HG02943 (cell line): ENCODE measurements around the gene RELN.
"Not testable (repeated sequence)": the region's sequence is repeated elsewhere in the genome, so short reads cannot be mapped to it uniquely, and the experiment has no call there.

Source experiments
- ATAC-seq: cut with Tn5 transposase; IDR thresholded peaks from one replicate; pipeline ENCODE4 v1.9.1; 2021; ENCODE audit warnings: mild to moderate bottlenecking, low read depth, moderate library complexity; ENCODE audit not compliant: unreplicated experiment

Gene RELN

DNA sequence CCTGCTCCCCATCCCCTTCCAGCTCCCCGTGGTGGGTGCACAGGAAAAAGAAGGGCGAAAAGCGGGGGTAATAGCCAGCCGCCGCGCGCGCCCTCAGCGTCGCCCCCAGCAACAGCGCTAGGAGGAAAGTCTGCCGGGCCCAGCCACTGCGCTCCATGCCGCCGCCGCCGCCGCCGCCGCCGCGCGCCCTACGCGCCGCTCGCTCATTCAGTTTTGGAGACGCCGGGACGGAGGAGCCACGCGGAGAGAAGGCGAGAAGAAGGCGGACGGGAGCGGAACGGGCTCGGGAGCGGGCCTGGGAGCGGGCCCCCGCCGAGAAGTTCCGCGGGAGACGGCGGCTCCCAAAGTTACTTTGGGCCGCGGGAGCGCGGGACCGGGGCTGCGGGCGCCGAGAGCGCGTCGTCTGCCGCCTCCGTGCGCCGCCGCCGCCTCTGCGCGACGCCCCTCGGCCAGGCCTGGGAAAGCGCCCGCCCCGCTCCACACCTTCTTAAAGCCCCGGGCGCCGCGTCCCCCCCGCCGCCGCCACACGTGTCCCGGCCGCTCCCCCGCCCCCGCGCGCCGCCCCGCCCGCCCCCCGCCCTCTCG, at the start of gene RELN:
RELN (minus strand) TSS at position 459 of the 585 bp plus-strand sequence; CDS start at position 157, 302 bp downstream.
- ATAC-seq: no peak

DNA sequence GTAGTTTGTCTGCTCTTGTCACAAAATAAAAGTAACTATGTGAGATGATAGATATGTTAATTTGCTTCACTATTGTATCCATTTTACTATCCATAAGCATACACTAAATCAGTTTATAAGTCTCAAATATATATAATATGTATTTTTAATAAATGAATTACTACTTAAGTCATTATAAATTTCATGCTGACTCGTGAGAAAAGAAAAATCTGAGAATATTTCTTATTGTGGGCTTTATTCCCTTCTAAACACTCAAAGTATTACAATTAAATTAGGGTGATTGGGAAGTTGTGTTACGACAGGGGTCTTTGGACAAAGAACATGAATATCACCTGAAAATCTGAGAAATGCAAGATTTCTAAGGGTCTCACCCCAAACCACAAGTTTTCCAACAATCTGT, 48.7 kb upstream of the RELN start:
- no peak for ATAC-seq

DNA sequence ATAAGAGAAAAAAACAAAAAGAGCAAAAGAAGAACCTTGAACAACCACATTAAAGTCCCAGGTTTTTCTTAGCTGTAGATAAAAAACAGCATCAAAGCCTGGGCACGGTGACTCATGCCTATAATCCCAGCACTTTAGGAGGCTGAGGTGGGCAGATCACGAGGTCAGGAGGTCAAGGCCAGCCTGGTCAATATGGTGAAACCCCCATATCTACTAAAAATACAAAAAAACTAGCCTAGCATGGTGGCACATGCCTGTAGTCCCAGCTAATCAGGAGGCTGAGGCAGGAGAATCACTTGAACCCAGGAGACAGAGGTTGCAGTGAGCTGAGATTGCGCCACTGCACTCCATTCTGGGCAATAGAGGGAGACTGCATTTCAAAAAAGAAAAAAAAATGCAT, 47.4 kb upstream of the RELN start:
- ATAC-seq: not testable (repeated sequence)

GRCh38 chr7:104035351-104035750, 45.9 kb upstream of the RELN start:
- no peak for ATAC-seq

DNA sequence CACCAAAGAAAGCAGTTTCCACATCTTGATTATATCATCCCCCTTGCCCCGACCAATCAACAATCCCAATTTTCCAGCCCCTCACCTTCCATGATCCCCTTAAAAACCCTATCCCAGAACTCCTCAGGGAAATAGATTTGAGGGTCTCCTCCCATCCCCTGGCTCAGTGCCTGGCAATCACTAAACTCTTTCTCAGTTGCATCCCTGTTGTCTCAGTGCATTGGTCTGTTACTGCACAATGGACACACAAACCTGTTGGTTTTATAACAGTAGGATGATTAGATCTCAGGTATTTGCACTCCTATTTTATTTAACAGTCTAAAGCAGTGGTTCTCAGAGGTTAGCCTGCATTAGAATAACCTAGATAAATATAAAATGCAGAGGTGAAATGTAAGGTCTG, 45.2 kb upstream of the RELN start:
- ATAC-seq: no peak

GRCh38 chr7:104033837-104034236, 44.4 kb upstream of the RELN start:
- no peak for ATAC-seq

DNA sequence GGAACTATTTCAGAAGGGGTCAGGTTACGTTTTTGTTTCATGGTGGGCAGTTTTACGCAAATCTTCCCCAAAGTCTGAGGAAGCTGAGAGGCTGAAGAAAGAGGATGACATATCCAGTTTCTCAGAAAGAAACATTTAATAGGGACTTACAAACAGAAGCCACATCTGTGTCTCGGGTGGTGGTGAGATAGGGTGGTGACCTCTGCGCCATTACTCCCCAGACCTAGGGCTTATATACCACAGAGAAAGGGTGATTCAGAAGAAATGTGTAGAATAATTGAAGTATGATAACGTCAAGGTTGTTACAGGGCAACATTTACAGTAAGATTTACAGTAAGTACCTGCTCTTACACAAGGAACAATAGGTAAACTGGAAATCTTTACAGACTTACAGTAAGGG, 43.0 kb upstream of the RELN start:
- no peak for ATAC-seq

- ATAC-seq: no peak
These were observed 40.3 kb upstream of the RELN start for GRCh38 chr7:104029765-104030164.

- no peak for ATAC-seq
These were observed 35.2 kb upstream of the RELN start for GRCh38 chr7:104024632-104025031.

GRCh38 chr7:104023100-104023499, 33.6 kb upstream of the RELN start:
- no peak for ATAC-seq

DNA sequence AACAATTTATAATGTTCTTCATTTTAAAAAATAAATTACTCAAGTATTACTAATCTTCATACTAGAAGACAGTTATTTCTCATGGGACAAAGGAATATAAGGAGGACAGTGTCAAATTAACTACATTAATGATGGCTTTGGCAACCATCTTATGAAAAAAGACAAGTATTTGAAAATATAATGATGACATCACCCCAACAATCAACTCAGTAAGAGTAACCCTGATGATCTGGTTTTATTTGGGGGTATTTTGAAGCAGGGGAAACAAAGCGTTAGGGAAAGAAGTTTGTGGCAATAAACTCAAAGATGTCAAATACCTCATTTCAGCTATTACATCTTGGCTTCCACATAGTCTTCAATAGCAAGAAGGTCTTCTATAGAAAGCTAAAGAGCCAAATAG, 29.0 kb upstream of the RELN start:
- no peak for ATAC-seq

DNA sequence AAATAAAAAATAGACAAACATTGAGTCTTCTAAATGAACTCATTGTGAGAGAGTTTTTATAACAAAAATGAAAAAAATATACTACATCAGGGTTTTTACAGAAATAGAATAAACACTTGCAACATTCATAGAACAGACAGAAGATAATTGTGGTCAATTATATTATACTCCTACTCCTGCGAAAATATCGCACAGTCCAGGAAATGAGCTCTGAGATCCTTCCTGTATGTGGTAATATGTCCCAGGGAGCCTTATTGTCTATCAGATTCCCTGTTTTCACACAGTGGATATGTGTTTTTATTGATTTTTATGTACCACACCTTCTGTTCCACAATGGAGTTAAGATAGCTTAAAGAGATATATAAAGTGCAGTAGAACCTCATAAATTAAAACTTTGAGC, 27.5 kb upstream of the RELN start:
- ATAC-seq: no peak

GRCh38 chr7:104012835-104013234, 23.4 kb upstream of the RELN start:
- no peak for ATAC-seq

DNA sequence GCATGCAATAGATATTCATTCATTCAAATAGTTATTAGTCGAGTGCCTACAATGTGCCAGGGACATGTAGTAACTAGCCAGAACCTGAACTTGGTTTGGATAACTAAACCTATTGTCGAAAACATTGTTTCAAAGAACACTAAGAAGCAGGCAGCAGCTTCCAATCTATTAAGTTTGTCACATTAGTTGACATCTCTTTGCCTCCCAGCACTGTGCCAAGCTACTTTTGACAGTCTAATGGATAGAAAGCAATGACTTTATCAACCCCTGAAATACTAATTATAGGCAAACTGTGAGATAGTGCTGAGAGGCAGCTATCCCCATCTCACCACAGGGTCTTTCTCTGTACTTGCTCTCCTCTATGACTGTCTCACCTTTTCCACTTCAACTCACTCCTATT, 22.4 kb upstream of the RELN start:
- ATAC-seq: no peak

DNA sequence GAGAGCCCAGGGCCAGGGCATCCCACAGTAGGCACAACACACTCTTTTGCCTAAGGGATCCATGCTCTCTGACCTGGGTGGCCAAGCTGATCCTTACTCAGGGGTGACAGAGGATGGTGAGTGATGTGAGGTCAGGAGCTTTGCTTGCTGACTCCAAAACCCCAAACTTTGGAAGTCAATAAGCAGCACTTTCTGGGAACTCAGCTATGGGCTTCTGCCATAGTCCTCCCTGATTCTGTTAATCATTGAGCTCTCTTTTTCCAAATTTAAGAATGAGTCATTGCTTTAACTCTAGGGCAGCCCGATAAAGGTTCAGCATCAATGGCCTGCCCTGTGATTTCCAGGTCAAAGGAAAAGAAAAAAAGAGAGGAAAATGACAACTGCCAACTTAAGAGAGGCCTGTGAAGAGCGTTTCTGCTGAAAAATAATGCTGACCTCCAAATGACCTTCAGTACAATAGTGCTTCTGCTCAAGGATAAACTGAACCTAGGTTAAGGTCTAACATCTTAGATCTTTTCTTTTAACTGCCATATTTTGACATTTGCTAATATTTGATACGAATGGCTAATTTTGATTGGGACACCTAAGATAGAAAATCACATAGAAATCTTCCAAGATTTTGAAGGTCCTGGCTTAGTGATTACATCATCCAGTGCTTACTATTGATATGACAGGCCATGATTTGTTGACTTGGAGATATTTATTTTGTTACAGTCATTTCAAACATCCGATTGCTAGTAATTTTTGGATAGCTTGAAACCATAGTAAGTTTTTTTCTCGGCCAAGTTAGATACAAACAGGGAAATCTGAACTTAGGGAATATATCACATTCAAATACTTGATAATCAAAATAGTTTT, 20.8 kb upstream of the RELN start:
- no peak for ATAC-seq

DNA sequence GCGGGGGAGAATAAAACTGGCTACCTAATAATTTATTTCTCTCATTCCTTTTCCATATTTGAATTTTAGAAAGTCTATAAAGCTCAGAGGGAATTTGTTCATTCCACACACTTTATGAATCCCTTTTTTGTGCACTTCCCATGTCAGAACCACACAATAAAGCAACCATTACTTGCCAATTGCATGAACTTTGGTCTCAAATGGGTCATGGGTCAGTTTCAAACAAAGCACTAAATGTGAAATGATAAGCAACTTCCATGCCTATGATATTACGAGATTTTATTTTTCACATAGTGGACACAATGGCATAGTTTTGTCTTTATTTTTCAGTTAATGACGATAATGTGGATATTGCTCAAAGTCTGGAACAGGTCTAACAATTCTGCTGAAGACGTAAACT, 18.6 kb upstream of the RELN start:
- ATAC-seq: no peak

DNA sequence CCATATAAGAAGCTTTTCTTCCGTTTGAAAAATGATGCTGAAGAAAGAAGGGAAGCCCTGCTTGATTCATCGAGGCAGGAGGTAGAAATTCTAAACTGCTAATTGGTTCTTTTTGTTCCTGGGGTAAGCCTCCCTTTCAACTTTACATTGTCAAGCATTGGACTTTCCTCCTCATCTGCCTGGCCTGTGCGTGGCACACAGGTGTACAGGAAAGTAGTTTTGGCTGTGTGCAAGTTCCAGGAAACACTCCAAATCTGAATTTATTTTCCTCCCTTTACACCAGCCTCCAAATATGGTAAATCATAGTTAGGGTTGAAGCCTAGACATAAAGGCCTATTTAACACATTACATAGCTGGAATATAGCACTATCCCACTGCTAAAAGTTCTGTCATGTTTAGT, 18.2 kb upstream of the RELN start:
- ATAC-seq: no peak

DNA sequence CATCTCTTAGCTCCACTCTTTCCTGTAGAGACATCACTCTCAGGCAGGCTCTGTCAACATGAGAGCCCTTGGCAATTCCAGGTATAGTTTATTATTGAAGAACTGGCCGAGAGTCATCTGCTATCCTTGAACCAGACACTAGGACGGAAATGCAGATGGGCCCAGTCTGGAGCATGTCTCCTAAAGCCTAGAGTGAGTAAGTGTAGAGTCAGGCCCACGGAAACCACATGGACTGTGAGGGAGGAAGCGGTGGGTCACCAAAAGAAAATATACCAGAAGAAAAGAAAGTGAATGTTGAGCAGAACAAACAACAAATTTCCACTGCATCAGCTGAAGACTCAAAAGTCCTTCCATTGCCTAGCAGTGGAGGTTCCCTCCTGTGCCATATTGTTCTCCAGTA, 15.7 kb upstream of the RELN start:
- no peak for ATAC-seq

DNA sequence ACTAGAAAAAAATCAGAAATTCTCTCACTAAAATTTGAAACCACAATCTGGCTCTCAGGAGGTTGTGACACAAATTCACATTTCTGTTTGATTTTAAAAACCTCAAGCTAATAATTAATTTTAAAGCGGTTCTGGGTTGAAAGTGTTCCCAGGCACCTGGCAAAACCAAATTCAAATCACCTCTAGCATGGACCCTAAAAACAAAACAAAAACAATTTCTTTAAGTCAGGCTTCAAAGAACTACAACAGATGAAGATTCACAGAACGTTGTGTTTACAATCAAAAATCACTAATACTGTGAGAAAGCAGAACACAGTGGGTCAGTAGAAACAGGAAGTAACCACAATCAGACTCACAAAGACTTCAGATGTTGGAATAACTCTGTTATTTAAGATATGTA, 7.2 kb upstream of the RELN start:
- ATAC-seq: peak; percentile 59

GRCh38 chr7:103996017-103996551, 6.6 kb upstream of the RELN start:
- ATAC-seq: no peak

- no peak for ATAC-seq
These were observed 6.1 kb upstream of the RELN start for GRCh38 chr7:103995554-103995953.

DNA sequence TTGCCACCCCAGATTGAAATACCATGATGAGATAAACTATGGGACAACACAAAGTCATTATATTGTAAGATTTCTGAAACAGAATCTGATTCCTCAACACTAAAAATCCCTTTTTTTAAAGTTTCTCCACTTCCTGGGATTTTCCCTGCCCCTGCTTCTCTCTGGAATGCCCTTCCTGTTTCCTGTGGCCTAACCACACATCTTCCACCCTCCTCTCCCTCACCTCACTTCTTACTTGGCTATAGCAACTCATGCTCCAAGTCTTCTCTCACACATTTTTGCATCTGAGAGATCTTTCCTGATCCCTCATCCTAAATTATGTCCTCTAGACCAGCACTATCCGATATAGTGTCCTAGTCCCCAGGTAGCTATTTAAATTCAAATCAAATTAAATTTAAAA, 4.1 kb upstream of the RELN start:
- no peak for ATAC-seq
